Measurements from ENCODE around the gene ASZ1. TPM values are rescaled to one million over a fixed set of nuclear protein-coding genes. Genes with fewer than 3 reads are reported as not detected.
A peak's percentile ranks its signal among the peaks of the same experiment; 100 is the strongest.

ASZ1 gene
- total RNA-seq, 1 donor from 2014 or later, result not detected

- DNase-seq (ENCODE audit: low spot score in 2 of 2, unreplicated experiment in 2 of 2), result no peak
- H3K36me3 Mint-ChIP-seq, result peaks cover 13% of the 10 kb centered on the region
- no peak overlapping the region for H3K27ac Mint-ChIP-seq
- H3K4me3 Mint-ChIP-seq, result no peak overlapping the region
- TF ChIP-seq CTCF (IDR thresholded peaks at IDR 0.05; ENCODE audit: unreplicated experiment), result no peak
- peaks cover 39% of the 10 kb centered on the region for H3K4me1 Mint-ChIP-seq
- no peaks in the 10 kb centered on the region for H3K27me3 Mint-ChIP-seq (ENCODE audit: low read depth)
- peaks cover 16% of the 10 kb centered on the region for H3K9me3 Mint-ChIP-seq
Observed at GRCh38 chr7:117381362-117381761, 45.9 kb downstream of the ASZ1 start.

DNA sequence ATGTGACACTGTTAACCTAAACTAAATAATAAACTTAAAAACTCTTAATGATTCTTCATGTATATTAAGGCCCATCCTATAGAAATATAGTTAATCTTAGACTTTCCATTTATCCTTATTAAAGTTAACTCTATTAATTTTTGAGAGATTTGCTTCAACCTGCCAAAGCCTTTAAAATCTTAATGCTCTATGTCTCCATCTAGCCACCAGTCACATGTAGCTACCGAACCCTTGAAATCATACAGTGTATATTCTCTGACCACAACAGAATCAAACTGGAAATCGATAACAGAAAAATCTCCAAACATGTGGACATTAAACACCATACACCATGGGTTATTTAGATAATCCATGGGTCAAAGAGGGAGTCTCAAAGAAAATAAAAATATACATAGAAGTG is 51.9 kb downstream of the ASZ1 start:
- H3K9me3 Mint-ChIP-seq, result peaks cover 27% of the 10 kb centered on the region
- TF ChIP-seq CTCF (IDR thresholded peaks at IDR 0.05; ENCODE audit: unreplicated experiment), result no peak
- no peaks in the 10 kb centered on the region for H3K27me3 Mint-ChIP-seq (ENCODE audit: low read depth)
- H3K4me1 Mint-ChIP-seq, result peaks cover 12% of the 10 kb centered on the region
- H3K27ac Mint-ChIP-seq, result peak overlapping the region; percentile 9
- peaks cover 21% of the 10 kb centered on the region for H3K36me3 Mint-ChIP-seq
- H3K4me3 Mint-ChIP-seq, result no peak overlapping the region
- no peak for DNase-seq (ENCODE audit: low spot score in 2 of 2, unreplicated experiment in 2 of 2)

- no peaks in the 10 kb centered on the region for H3K27me3 Mint-ChIP-seq (ENCODE audit: low read depth)
- H3K4me3 Mint-ChIP-seq, result no peak overlapping the region
- peaks cover 12% of the 10 kb centered on the region for H3K36me3 Mint-ChIP-seq
- peak overlapping the region; percentile 3 for H3K27ac Mint-ChIP-seq
- no peak for DNase-seq (ENCODE audit: low spot score in 2 of 2, unreplicated experiment in 2 of 2)
- no peak for TF ChIP-seq CTCF (IDR thresholded peaks at IDR 0.05; ENCODE audit: unreplicated experiment)
- H3K4me1 Mint-ChIP-seq, result peaks cover 10% of the 10 kb centered on the region
- H3K9me3 Mint-ChIP-seq, result peaks cover 18% of the 10 kb centered on the region
Observed at GRCh38 chr7:117372073-117372472, 55.2 kb downstream of the ASZ1 start.

- H3K27ac Mint-ChIP-seq, result peak overlapping the region; percentile 52
- TF ChIP-seq CTCF (IDR thresholded peaks at IDR 0.05; ENCODE audit: unreplicated experiment), result no peak
- no peaks in the 10 kb centered on the region for H3K27me3 Mint-ChIP-seq (ENCODE audit: low read depth)
- peaks cover 3% of the 10 kb centered on the region for H3K9me3 Mint-ChIP-seq
- peaks cover 9% of the 10 kb centered on the region for H3K4me1 Mint-ChIP-seq
- H3K4me3 Mint-ChIP-seq, result no peak overlapping the region
- no peaks in the 10 kb centered on the region for H3K36me3 Mint-ChIP-seq
- DNase-seq (ENCODE audit: low spot score in 2 of 2, unreplicated experiment in 2 of 2), result no peak
Observed at GRCh38 chr7:117364339-117365080, 62.8 kb downstream of the ASZ1 start.

DNA sequence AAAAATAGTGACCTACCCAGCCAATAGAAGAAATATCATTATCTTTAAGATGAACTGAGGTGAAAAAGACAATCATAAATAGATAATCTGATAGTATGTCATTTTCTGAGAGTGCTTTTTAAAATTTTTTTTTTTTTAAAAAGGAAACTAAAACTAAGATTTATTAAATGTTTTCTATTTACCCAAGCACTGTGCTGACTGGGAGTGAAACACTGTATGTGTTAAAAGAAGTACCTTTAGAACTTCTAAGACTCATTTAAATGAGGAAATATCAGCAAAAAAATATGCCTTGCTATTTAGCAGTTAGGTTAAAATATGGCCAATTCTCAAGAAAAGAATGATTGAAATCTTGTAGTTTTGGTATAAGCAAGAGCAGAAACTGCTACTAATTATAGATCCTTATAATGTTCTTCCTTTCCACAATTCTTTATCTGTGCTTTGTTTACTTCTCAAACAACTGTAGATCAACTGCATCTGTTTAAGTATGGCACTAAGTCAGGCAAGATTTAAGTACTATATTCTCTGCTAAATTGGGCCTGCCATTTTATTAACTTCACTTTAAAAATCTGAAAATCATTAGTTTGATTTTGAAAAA is 64.9 kb downstream of the ASZ1 start:
- no peak for DNase-seq (ENCODE audit: low spot score in 2 of 2, unreplicated experiment in 2 of 2)
- H3K9me3 Mint-ChIP-seq, result peaks cover 6% of the 10 kb centered on the region
- H3K27ac Mint-ChIP-seq, result no peak overlapping the region
- H3K27me3 Mint-ChIP-seq (ENCODE audit: low read depth), result no peaks in the 10 kb centered on the region
- no peak for TF ChIP-seq CTCF (IDR thresholded peaks at IDR 0.05; ENCODE audit: unreplicated experiment)
- H3K36me3 Mint-ChIP-seq, result no peaks in the 10 kb centered on the region
- H3K4me3 Mint-ChIP-seq, result no peak overlapping the region
- peaks cover 9% of the 10 kb centered on the region for H3K4me1 Mint-ChIP-seq
